ENCODE measurements around the gene FGF6. TPM values are rescaled to one million over a fixed set of nuclear protein-coding genes. Genes with fewer than 3 reads are reported as not detected.

The FGF6 gene
- total RNA-seq, 3 donors from 2014 or later (not counting 1 experiment from before 2014, with no cell fraction given), result not detected

DNA sequence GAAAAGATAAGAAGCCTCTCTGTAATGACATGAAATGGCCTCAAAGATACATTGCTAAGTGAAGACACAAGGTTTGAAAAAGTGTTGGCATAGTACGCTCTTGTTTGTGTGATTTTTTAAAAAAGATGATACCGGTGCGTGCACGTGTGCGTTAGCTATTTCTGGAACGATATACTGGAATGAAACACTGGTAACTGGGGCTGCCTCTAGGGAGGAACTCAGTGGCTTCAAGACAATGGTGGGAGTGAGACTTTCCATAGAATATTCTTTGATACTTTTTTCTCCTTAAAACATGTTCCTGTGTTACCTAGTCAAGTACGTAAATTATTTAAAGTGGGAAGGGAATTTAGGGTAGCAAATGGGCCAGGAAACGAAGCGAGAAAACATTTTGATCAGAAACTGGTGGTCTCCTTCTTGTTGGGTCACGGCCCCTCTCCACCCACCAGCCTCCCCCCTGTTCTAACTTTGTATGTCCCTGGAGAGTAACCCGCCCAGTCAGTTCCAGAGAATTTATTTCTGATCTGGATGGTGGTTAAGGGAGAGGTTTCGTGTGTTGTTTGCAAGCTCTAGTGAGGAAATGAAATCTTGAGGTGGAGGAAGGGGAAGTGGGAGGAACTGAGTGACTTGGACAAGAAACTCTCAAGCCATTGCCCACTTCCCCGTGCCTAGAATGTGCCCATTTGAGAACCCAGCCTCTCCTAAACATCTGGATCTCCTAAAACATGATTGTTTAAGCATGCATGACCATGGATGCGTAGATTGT is 6.6 kb downstream of the FGF6 start:
- DNase-seq, result no peak
- TF ChIP-seq, protein P1, sequence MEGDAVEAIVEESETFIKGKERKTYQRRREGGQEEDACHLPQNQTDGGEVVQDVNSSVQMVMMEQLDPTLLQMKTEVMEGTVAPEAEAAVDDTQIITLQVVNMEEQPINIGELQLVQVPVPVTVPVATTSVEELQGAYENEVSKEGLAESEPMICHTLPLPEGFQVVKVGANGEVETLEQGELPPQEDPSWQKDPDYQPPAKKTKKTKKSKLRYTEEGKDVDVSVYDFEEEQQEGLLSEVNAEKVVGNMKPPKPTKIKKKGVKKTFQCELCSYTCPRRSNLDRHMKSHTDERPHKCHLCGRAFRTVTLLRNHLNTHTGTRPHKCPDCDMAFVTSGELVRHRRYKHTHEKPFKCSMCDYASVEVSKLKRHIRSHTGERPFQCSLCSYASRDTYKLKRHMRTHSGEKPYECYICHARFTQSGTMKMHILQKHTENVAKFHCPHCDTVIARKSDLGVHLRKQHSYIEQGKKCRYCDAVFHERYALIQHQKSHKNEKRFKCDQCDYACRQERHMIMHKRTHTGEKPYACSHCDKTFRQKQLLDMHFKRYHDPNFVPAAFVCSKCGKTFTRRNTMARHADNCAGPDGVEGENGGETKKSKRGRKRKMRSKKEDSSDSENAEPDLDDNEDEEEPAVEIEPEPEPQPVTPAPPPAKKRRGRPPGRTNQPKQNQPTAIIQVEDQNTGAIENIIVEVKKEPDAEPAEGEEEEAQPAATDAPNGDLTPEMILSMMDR (IDR thresholded peaks at IDR 0.05), result no peak
- H3K27ac Mint-ChIP-seq, result no peak overlapping the region

DNA sequence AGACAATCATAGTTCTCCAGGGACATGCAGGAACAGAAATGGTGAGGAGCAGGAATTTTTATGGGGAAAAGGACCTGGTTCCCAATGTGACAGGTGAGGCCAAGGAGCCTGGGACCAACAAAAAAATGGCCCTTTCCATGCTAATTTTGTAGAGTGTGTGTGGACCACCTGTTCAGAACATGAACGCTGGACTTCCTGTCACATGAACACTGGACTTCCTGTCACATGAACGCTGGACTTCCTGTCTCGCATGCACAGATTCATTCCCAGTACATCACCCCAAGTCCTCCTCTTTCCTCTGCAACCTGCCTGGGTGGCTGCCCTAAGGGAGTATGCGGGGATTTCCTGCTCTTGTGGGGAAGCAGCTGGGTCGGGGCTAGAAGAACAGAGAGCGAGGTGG is 10.1 kb downstream of the FGF6 start:
- intact Hi-C loops (cut with micrococcal nuclease), result no loop called here
- H3K4me3 ChIP-seq (ENCODE audit: low read length), result no peak overlapping the region

More for the DNA sequence above, 6.6 kb downstream of the FGF6 start:
- Histone ChIP-seq H3K27me3 (ENCODE audit: control insufficient read depth, insufficient read depth, low read length) (no peaks in the 10 kb centered on the region), H3K27ac (ENCODE audit: low read length) (no peak overlapping the region), H3K4me1 (ENCODE audit: control insufficient read depth, insufficient read depth, low read length) (peaks cover 16% of the 10 kb centered on the region), H3K4me3 (ENCODE audit: low read length) (no peak overlapping the region), H3K9me3 (ENCODE audit: control insufficient read depth, insufficient read depth, low read length) (peaks cover 3% of the 10 kb centered on the region), H3K36me3 (ENCODE audit: control insufficient read depth, insufficient read depth, low read length) (no peaks in the 10 kb centered on the region)
- ATAC-seq, result no peak
- intact Hi-C loops (cut with micrococcal nuclease), result no loop called here
- Mint-ChIP-seq H3K36me3 (no peaks in the 10 kb centered on the region), H3K4me1 (no peaks in the 10 kb centered on the region), H3K4me3 (no peak overlapping the region), H3K9me3 (no peaks in the 10 kb centered on the region), H3K27me3 (ENCODE audit: low read depth in 2 of 2) (peaks cover 4 to 15% of the 10 kb centered on the region in 2 donors)
- WGBS (ENCODE audit: insufficient coverage), result 57% methylated on average over 13 of the region's 14 CpGs

DNA sequence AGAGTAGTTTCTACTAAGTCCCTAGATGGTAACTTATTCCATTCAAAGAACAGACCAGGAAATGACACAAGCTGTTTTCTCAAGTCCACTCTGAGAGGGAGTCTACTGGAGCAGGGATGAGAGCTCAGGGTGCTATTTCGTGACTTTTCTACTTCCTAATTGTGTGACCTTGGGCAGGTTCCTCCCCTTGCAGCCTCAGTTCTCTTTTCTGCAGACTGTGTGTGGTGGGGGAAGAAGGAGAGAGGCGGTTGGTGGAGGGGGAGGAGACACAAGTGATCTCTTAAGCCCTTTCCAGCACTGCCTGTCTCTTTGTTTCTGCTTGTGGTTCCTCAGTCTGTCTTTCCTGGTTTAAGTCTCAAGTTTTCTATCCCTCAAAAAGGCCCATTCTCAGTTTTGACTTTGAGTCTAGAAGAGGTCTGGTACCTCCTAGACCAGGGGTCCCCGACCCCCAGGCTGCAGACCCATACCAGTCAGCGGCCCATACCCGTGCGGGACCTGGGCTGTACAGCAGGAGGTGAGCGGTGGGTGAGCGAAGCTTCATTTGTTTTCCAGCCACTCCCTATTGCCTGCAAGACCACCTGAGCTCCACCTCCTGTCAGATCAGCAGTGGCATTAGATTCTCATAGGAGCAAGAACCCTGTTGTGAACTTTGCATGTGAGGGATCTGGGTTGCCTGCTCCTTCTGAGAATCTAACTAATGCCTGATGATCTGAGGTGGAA is 10.7 kb downstream of the FGF6 start:
- ATAC-seq (no peak), DNase-seq (no peak)
- Mint-ChIP-seq H3K4me1 (no peaks in the 10 kb centered on the region), H3K36me3 (no peaks in the 10 kb centered on the region), H3K9me3 (no peaks in the 10 kb centered on the region), H3K4me3 (no peak overlapping the region), H3K27me3 (ENCODE audit: low read depth in 2 of 2) (peaks cover 4 to 13% of the 10 kb centered on the region in 2 donors), H3K27ac (no peak overlapping the region)
- Histone ChIP-seq H3K36me3 (ENCODE audit: control insufficient read depth, insufficient read depth, low read length) (no peaks in the 10 kb centered on the region), H3K4me3 (ENCODE audit: low read length) (no peak overlapping the region), H3K27ac (ENCODE audit: low read length) (no peak overlapping the region), H3K4me1 (ENCODE audit: control insufficient read depth, insufficient read depth, low read length) (peaks cover 17% of the 10 kb centered on the region), H3K27me3 (ENCODE audit: control insufficient read depth, insufficient read depth, low read length) (no peaks in the 10 kb centered on the region), H3K9me3 (ENCODE audit: control insufficient read depth, insufficient read depth, low read length) (peaks cover 3% of the 10 kb centered on the region)
- intact Hi-C loops (cut with micrococcal nuclease), result no loop called here
- TF ChIP-seq, protein P1 (IDR thresholded peaks at IDR 0.05), result no peak
- 75% methylated on average over 8 of the region's 8 CpGs for WGBS (ENCODE audit: insufficient coverage)

More for the DNA sequence above, 10.1 kb downstream of the FGF6 start:
- Mint-ChIP-seq H3K9me3 (no peaks in the 10 kb centered on the region), H3K36me3 (no peaks in the 10 kb centered on the region), H3K4me1 (no peaks in the 10 kb centered on the region), H3K27ac (no peak overlapping the region), H3K4me3 (no peak overlapping the region), H3K27me3 (ENCODE audit: low read depth in 2 of 2) (peaks cover 0 to 15% of the 10 kb centered on the region in 2 donors)
- H3K27ac ChIP-seq (ENCODE audit: low read length), result no peak overlapping the region
- peaks cover 17% of the 10 kb centered on the region for H3K4me1 ChIP-seq (ENCODE audit: control insufficient read depth, insufficient read depth, low read length)
- no peaks in the 10 kb centered on the region for H3K36me3 ChIP-seq (ENCODE audit: control insufficient read depth, insufficient read depth, low read length)
- no peak for ATAC-seq
- H3K27me3 ChIP-seq (ENCODE audit: control insufficient read depth, insufficient read depth, low read length), result no peaks in the 10 kb centered on the region
- 63% methylated on average over 6 of the region's 6 CpGs for WGBS (ENCODE audit: insufficient coverage)
- TF ChIP-seq, protein P1 (IDR thresholded peaks at IDR 0.05), result no peak
- peaks cover 3% of the 10 kb centered on the region for H3K9me3 ChIP-seq (ENCODE audit: control insufficient read depth, insufficient read depth, low read length)
- DNase-seq, result no peak
